A549 (cell line): ENCODE measurements around the gene TPRG1L.

Source experiments
- CTCF ChIP-seq: fragments of >200 bp; sonication (Bioruptor Twin); formaldehyde crosslinking; IDR thresholded peaks from 3 replicates; pipeline ENCODE4 v1.5.1; 2016
- ELK1 ChIP-seq: fragments of 150-350 bp; IDR thresholded peaks from 2 replicates; pipeline ENCODE4 v1.6.1; 2014; ENCODE audit warnings: low read depth, mild to moderate bottlenecking, low read length
- FOSL2 ChIP-seq, 2 experiments: fragments of 450-650 bp in 1 of 2; fragments of >200 bp in 1 of 2; sonication (Bioruptor Twin) in 1 of 2; formaldehyde crosslinking; IDR thresholded peaks; 2 replicates each; pipeline versions ENCODE4 v1.5.0 to v1.6.1; 2016 to 2020; ENCODE audit warnings: mild to moderate bottlenecking in 1 of 2, moderate library complexity in 1 of 2
- MAFK ChIP-seq: fragments of 450-650 bp; IDR thresholded peaks from 2 replicates; pipeline ENCODE4 v1.6.1; 2014; ENCODE audit not compliant: partially characterized antibody
- RAD21 ChIP-seq, 2 experiments: fragments of >200 bp in 1 of 2; sonication (Bioruptor Twin) in 1 of 2; formaldehyde crosslinking in 1 of 2; IDR thresholded peaks in 1 of 2; conservative IDR thresholded peaks in 1 of 2; 2 replicates in 1 of 2; 3 replicates in 1 of 2; pipeline ENCODE4 v1.6.1; 2012 to 2018; ENCODE audit warnings: inconsistent platforms in 1 of 2
- RFX5 ChIP-seq: fragments of 450-650 bp; IDR thresholded peaks from 2 replicates; pipeline ENCODE4 v1.7.1; 2014; ENCODE audit warnings: antibody characterized with exemption, mild to moderate bottlenecking, moderate library complexity

DNA sequence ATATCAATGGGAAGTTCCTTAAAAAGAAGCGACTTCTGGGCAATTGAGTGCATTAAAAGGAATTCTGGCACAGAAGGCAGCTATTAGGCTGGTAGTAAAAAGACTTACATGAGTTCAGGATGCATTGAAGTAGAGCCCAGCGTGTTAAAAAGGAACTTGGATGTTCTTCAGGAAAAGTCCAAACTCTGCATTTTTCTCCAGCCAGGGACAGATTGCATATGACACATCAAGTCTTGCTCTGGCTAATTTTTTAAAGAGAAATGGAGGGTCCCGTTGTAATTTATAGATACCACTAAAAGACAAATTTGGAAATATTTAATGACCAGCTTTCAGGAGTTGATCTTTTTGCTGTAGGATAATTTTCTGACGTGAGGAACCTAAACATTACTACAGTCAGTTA, 1.2 kb downstream of the TPRG1L start:
- no peak for TF ChIP-seq CTCF
- TF ChIP-seq RFX5, result no peak
- no peak for TF ChIP-seq ELK1
- no peak for TF ChIP-seq FOSL2 (IDR thresholded peaks at IDR 0.05)
- no peak for TF ChIP-seq FOSL2 (CRISPR knock-in tag; IDR thresholded peaks at IDR 0.05)
- TF ChIP-seq RAD21 (conservative IDR thresholded peaks at IDR 0.05 in 1 of 2, IDR thresholded peaks at IDR 0.05 in 1 of 2), result no peak
- TF ChIP-seq MAFK, result no peak
